ENCODE measurements around the gene CPA3. TPM values are rescaled to one million over a fixed set of nuclear protein-coding genes. Genes with fewer than 3 reads are reported as not detected.

The CPA3 gene
- total RNA-seq, 1 donor, result not detected

GRCh38 chr3:148903941-148904340 is 38.8 kb downstream of the CPA3 start:
- TF ChIP-seq CTCF (IDR thresholded peaks at IDR 0.05; ENCODE audit: insufficient read depth, low read depth, low read length), result no peak
- no peak for DNase-seq (ENCODE audit: low read depth)
- no peak overlapping the region for H3K4me3 ChIP-seq (ENCODE audit: low read depth, low read length)

- H3K4me3 ChIP-seq (ENCODE audit: low read depth, low read length), result no peak overlapping the region
- no peak for DNase-seq (ENCODE audit: low read depth)
- no peak for TF ChIP-seq CTCF (IDR thresholded peaks at IDR 0.05; ENCODE audit: insufficient read depth, low read depth, low read length)
These were observed 41.6 kb downstream of the CPA3 start for GRCh38 chr3:148906667-148907066.

GRCh38 chr3:148911173-148911572 is 46.1 kb downstream of the CPA3 start:
- TF ChIP-seq CTCF (IDR thresholded peaks at IDR 0.05; ENCODE audit: insufficient read depth, low read depth, low read length), result no peak
- no peak overlapping the region for H3K4me3 ChIP-seq (ENCODE audit: low read depth, low read length)
- no peak for DNase-seq (ENCODE audit: low read depth)

GRCh38 chr3:148911592-148911991 is 46.5 kb downstream of the CPA3 start:
- H3K4me3 ChIP-seq (ENCODE audit: low read depth, low read length), result no peak overlapping the region
- TF ChIP-seq CTCF (IDR thresholded peaks at IDR 0.05; ENCODE audit: insufficient read depth, low read depth, low read length), result no peak
- DNase-seq (ENCODE audit: low read depth), result no peak

GRCh38 chr3:148914936-148915690 is 50.0 kb downstream of the CPA3 start:
- TF ChIP-seq CTCF (IDR thresholded peaks at IDR 0.05; ENCODE audit: insufficient read depth, low read depth, low read length), result no peak
- no peak for DNase-seq (ENCODE audit: low read depth)
- H3K4me3 ChIP-seq (ENCODE audit: low read depth, low read length), result no peak overlapping the region

GRCh38 chr3:148916132-148916531 is 51.0 kb downstream of the CPA3 start:
- no peak for DNase-seq (ENCODE audit: low read depth)
- TF ChIP-seq CTCF (IDR thresholded peaks at IDR 0.05; ENCODE audit: insufficient read depth, low read depth, low read length), result no peak

GRCh38 chr3:148922467-148922866 is 57.4 kb downstream of the CPA3 start:
- no peak overlapping the region for H3K4me3 ChIP-seq (ENCODE audit: low read depth, low read length)
- no peak for TF ChIP-seq CTCF (IDR thresholded peaks at IDR 0.05; ENCODE audit: insufficient read depth, low read depth, low read length)
- DNase-seq (ENCODE audit: low read depth), result no peak

More at GRCh38 chr3:148916132-148916531, 51.0 kb downstream of the CPA3 start:
- H3K4me3 ChIP-seq (ENCODE audit: low read depth, low read length), result no peak overlapping the region

Data from fibroblast of villous mesenchyme (primary cell).